ENCODE results near the gene IL33. TPM values are rescaled to one million over a fixed set of nuclear protein-coding genes. Genes with fewer than 3 reads are reported as not detected.

IL33 gene
- total and polyA plus RNA-seq, 2 of the 8 experiments (the other 6 are each of a cell fraction or from before 2014, with no cell fraction given) = not detected

GRCh38 chr9:6173914-6174313, 41.7 kb upstream of the IL33 start (continued):
- TF ChIP-seq YY1 (IDR thresholded peaks at IDR 0.05; ENCODE audit: low read depth, low read length) = no peak
- no peak for TF ChIP-seq USF2 (IDR thresholded peaks at IDR 0.05; ENCODE audit: low read length)
